Regular cardiac myocyte (primary cell): ENCODE data around the gene MEI1. TPM values are rescaled to one million over a fixed set of nuclear protein-coding genes. Genes with fewer than 3 reads are reported as not detected.

Source experiments
- total RNA-seq: library from RNA; depleted of rRNA; stranded (reverse); fragments of >200 nt; gene quantifications from 2 replicates; pipeline ENCODE4 v1.2.3, GENCODE V29; 2014

MEI1 gene, protein sequence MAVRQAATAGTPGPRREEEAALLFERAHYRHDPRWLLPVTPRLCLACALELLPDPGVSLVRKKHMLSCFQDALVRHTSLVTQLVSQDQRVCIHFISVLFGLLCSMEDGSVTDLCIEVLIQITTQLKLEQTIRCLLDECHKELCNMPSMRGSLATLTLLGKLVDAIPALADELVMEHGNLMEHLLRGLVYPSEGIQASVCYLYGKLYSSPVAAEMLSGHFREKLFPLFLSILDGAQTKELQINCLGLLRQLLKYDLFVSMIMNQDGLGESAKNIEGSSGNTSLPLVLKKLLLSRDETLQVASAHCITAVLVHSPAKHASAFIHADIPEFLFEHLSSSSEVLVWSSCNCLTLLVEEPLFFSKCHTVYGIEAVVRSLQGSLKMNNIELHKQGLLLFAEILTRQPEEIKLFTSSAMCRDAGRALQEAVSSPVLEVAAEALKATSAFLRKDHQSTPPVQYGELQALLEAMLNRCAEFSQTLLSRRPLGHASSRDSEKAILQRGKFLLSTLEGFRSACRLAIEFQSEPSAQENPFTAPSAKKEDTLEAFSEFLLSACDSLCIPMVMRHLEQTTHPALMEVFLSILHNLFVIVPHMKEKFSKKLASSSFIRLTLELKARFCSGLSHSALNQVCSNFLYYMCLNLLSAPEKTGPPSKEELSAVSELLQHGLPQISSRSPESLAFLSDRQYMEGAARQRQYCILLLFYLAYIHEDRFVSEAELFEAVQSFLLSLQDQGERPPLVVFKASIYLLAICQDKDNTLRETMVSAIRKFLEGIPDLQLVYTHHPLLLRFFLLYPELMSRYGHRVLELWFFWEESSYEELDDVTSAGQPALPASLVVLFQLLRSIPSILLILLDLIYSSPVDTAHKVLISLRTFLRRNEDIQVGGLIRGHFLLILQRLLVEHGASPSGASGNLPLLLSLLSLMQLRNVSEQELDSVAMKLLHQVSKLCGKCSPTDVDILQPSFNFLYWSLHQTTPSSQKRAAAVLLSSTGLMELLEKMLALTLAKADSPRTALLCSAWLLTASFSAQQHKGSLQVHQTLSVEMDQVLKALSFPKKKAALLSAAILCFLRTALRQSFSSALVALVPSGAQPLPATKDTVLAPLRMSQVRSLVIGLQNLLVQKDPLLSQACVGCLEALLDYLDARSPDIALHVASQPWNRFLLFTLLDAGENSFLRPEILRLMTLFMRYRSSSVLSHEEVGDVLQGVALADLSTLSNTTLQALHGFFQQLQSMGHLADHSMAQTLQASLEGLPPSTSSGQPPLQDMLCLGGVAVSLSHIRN
- total RNA-seq: 0.96 and 1.7 TPM in 2 replicates

DNA sequence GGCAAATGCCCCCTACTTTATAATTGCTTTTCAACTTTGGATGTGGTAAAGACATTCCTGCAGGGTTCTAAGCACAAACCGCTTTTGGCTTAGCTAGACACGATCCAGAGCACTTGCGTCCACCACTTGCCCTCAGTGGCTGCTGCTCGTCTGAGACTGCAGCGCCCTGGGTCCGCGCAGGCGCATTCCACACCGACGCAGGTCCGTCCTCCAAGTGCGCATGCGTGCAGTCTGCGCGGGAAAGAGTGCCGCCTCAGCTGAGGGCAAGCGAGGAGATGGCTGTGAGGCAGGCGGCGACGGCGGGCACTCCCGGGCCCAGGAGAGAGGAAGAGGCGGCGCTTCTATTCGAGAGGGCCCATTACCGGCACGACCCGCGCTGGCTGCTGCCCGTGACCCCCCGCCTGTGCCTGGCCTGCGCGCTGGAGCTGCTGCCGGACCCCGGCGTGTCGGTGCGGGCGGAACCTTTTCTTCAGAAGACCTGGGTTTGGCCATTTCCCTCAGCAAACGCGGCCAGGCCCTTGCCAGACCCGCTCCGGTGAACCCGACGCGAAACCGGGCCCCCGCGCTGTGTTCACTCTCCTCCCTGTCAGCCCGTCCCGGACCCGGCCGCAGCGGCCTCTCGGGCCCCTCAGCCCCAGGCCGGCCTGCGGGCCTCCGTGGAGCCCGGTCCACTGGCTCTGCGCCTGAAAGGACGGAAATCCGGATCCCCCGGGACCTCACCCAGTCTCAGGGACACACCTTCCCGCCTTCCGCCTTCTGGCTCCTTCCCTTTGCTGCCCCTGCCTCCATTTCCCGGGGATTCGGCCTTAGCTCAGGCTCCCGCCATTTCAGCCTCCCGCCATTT, at the start of gene MEI1:
Gene MEI1, plus strand, starts transcription at position 240 of the 844 bp plus-strand sequence. Its CDS starts 36 bp downstream, at position 276.

GRCh38 chr22:41688365-41689211, 10.7 kb upstream of the MEI1 start, which contains the start of gene SNU13:
SNU13 (minus strand) TSS chr22:41688867; CDS start chr22:41688796, 71 bp downstream.

GRCh38 chr22:41800348-41801146, 101.2 kb downstream of the MEI1 start, which contains the start of gene CCDC134:
CCDC134 (plus strand) TSS chr22:41800679; CDS start chr22:41808891, 8,212 bp downstream.

GRCh38 chr22:41832553-41833368, 133.5 kb downstream of the MEI1 start, which contains the start of gene SREBF2:
SREBF2 (plus strand) TSS chr22:41833105; CDS start chr22:41833271, 166 bp downstream.

Other genes with a start within 250 kb of the MEI1 start
- gene PHF5A, start 230.8 kb upstream of the MEI1 start, total RNA-seq: 47.6 and 93.9 TPM in 2 replicates
- gene ACO2, start 230.4 kb upstream of the MEI1 start, total RNA-seq: 57.5 and 103 TPM in 2 replicates
- 14.4 and 18.8 TPM in 2 replicates for gene POLR3H, start 155.0 kb upstream of the MEI1 start, total RNA-seq
- gene CSDC2, start 138.5 kb upstream of the MEI1 start, total RNA-seq: under 0.01 and 0.56 TPM in 2 replicates
- 17.2 and 56.6 TPM in 2 replicates for gene PMM1, start 109.7 kb upstream of the MEI1 start, total RNA-seq
- gene DESI1, start 78.5 kb upstream of the MEI1 start, total RNA-seq: 13.0 and 24.2 TPM in 2 replicates
- 264 and 453 TPM in 2 replicates for gene XRCC6, start 78.2 kb upstream of the MEI1 start, total RNA-seq
- 69.9 and 127 TPM in 2 replicates for gene SNU13, start 10.6 kb upstream of the MEI1 start, total RNA-seq
- gene CCDC134, start 101.2 kb downstream of the MEI1 start, total RNA-seq: 7.9 and 11.3 TPM in 2 replicates
- gene SREBF2, start 133.6 kb downstream of the MEI1 start, total RNA-seq: 23.4 and 33.0 TPM in 2 replicates
- gene SHISA8, start 215.6 kb downstream of the MEI1 start, total RNA-seq: not detected in 2 replicates
- gene TNFRSF13C, start 227.3 kb downstream of the MEI1 start, total RNA-seq: under 0.01 TPM in 1 of 2 replicates, not detected in the other
- 3.4 and 30.1 TPM in 2 replicates for gene CENPM, start 247.6 kb downstream of the MEI1 start, total RNA-seq